MM.1S (cell line): ENCODE data around the gene H1-8.

ENCODE experiments used
- DNase-seq: peaks from one replicate; pipeline ENCODE4 v3.0.0-alpha.2; 2015
- H2AFZ ChIP-seq: fragments of 300-600 bp; sonication (generic); 2 replicates; pipeline ENCODE4 v1.6.0; 2016; ENCODE audit warnings: antibody characterized with exemption, low read length
- H3F3A ChIP-seq: fragments of 300-600 bp; sonication (generic); 2 replicates; pipeline ENCODE4 v1.6.1; 2016; ENCODE audit warnings: mild to moderate bottlenecking, antibody characterized with exemption, low read length, moderate library complexity, mixed read lengths; ENCODE audit not compliant: insufficient read depth
- H3K27ac ChIP-seq: fragments of 300-600 bp; sonication (generic); 2 replicates; pipeline ENCODE4 v1.5.1; 2016; ENCODE audit warnings: mild to moderate bottlenecking, low read length
- H3K27me3 ChIP-seq: fragments of 300-600 bp; sonication (generic); replicated peaks from 2 replicates; pipeline ENCODE4 v1.6.0; 2016; ENCODE audit warnings: low read length; ENCODE audit not compliant: insufficient read depth
- H3K36me3 ChIP-seq: fragments of 300-600 bp; sonication (generic); replicated peaks from 2 replicates; pipeline ENCODE4 v1.6.1; 2016; ENCODE audit warnings: mild to moderate bottlenecking, low read length, mixed read lengths; ENCODE audit not compliant: insufficient read depth
- H3K4me1 ChIP-seq: fragments of 300-600 bp; sonication (generic); 2 replicates; pipeline ENCODE4 v1.6.1; 2016; ENCODE audit warnings: low read length, mixed read lengths
- H3K4me2 ChIP-seq: fragments of 300-600 bp; sonication (generic); 2 replicates; pipeline ENCODE4 v1.6.0; 2016; ENCODE audit warnings: low read depth, low read length
- H3K4me3 ChIP-seq: fragments of 300-600 bp; sonication (generic); 2 replicates; pipeline ENCODE4 v1.5.1; 2016; ENCODE audit warnings: low read length, mixed read lengths
- H3K79me2 ChIP-seq: fragments of 300-600 bp; sonication (generic); 2 replicates; pipeline ENCODE4 v1.6.1; 2016; ENCODE audit warnings: mixed run types, low read length, mixed read lengths
- H3K9ac ChIP-seq: fragments of 300-600 bp; sonication (generic); 2 replicates; pipeline ENCODE4 v1.6.1; 2016; ENCODE audit warnings: low read length, mixed read lengths
- H3K9me2 ChIP-seq: fragments of 300-600 bp; sonication (generic); replicated peaks from 2 replicates; pipeline ENCODE4 v1.6.1; 2016; ENCODE audit warnings: mild to moderate bottlenecking, low read length, mixed read lengths; ENCODE audit not compliant: insufficient read depth
- H3K9me3 ChIP-seq: fragments of 300-600 bp; sonication (generic); replicated peaks from 2 replicates; pipeline ENCODE4 v1.6.1; 2016; ENCODE audit warnings: mild to moderate bottlenecking, low read length, mixed read lengths; ENCODE audit not compliant: insufficient read depth
- H4K20me1 ChIP-seq: fragments of 300-600 bp; sonication (generic); 2 replicates; pipeline ENCODE4 v1.6.1; 2016; ENCODE audit warnings: mild to moderate bottlenecking, low read length, moderate library complexity, mixed read lengths; ENCODE audit not compliant: insufficient read depth
- CTCF ChIP-seq: fragments of 300-600 bp; sonication (generic); IDR thresholded peaks from 2 replicates; pipeline ENCODE4 v1.5.1; 2016; ENCODE audit warnings: antibody characterized with exemption, low read length, mixed read lengths
- EZH2 ChIP-seq: fragments of 300-600 bp; sonication (generic); optimal IDR thresholded peaks from 2 replicates; pipeline ENCODE3; 2017; ENCODE audit warnings: low read depth, mild to moderate bottlenecking, antibody characterized with exemption, low read length, mixed read lengths
- EZH2phosphoT487 ChIP-seq: fragments of 300-600 bp; sonication (generic); IDR thresholded peaks from 2 replicates; pipeline ENCODE4 v1.6.1; 2018; ENCODE audit warnings: antibody characterized with exemption, low read length

The H1-8 gene

DNA sequence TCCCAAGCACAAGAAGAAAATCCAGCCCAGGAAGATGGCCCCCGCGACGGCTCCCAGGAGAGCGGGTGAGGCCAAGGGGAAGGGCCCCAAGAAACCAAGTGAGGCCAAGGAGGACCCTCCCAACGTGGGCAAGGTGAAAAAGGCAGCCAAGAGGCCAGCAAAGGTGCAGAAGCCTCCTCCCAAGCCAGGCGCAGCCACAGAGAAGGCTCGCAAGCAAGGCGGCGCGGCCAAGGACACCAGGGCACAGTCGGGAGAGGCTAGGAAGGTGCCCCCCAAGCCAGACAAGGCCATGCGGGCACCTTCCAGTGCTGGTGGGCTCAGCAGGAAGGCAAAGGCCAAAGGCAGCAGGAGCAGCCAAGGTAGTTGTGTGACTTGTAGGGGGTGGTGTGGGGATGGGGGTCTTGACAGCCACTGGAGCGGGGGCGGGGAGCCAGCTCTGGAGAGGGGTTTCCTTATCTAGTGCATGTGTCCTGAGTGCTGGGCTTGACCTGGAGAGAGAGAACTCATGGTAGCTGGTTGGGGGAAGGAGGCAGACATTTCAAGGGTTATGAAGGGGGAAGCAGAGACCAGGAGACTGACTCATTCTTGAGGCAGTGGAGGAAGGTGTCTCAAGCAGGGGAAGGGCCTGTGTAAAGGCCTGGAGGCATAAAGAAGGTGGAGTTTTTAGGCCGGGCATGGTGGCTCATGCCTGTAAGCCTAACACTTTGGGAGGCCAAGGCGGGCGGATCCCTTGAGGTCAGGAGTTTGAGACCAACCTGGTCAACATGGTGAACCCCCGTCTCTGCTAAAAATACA lies 6.2 kb downstream of the H1-8 start:
- Histone ChIP-seq H3K79me2 (no peaks in the 10 kb centered on the region), H3K4me1 (no peaks in the 10 kb centered on the region), H3K9me2 (no peaks in the 10 kb centered on the region), H3K27me3 (no peaks in the 10 kb centered on the region), H2AFZ (no peak overlapping the region), H3K4me2 (no peak overlapping the region), H3K9ac (no peak overlapping the region), H3K9me3 (no peaks in the 10 kb centered on the region), H3K36me3 (no peaks in the 10 kb centered on the region), H3F3A (no peaks in the 10 kb centered on the region), H4K20me1 (no peaks in the 10 kb centered on the region), H3K4me3 (no peak overlapping the region), H3K27ac (no peak overlapping the region)
- no peak for DNase-seq
- TF ChIP-seq CTCF (no peak), EZH2 (no peak), EZH2phosphoT487 (no peak)

DNA sequence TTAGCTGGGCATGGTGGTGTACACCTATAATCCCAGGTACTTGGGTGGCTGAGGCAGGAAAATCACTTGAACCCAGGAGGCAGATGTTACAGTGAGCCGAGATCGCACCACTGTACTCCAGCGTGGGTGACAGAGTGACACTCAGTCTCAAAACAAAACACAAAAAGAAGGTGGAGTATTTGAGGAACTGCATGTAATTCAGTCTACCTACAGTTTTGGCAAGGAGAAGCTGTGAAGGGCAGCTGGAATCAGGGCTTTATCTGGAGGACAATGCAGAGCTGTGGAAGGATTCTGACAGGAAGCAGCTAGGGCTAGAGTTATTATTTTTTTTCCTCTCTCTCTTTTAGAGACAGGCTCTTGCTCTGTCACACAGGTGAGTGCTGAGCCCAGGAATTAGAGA lies 6.8 kb downstream of the H1-8 start:
- Histone ChIP-seq H3K4me1 (no peaks in the 10 kb centered on the region), H3K79me2 (no peaks in the 10 kb centered on the region), H3K4me2 (no peak overlapping the region), H3K4me3 (no peak overlapping the region), H3K27me3 (no peaks in the 10 kb centered on the region), H3K9me3 (no peaks in the 10 kb centered on the region), H3K9ac (no peak overlapping the region), H3F3A (no peaks in the 10 kb centered on the region), H3K27ac (no peak overlapping the region), H2AFZ (no peak overlapping the region), H3K36me3 (no peaks in the 10 kb centered on the region), H3K9me2 (no peaks in the 10 kb centered on the region), H4K20me1 (no peaks in the 10 kb centered on the region)
- no peak for DNase-seq
- no peak for TF ChIP-seq CTCF
- TF ChIP-seq EZH2phosphoT487 = no peak
- no peak for TF ChIP-seq EZH2

- Histone ChIP-seq H4K20me1 (no peaks in the 10 kb centered on the region), H3K4me3 (no peak overlapping the region), H3K9ac (no peak overlapping the region), H3F3A (no peaks in the 10 kb centered on the region), H3K9me3 (no peaks in the 10 kb centered on the region), H3K27ac (no peak overlapping the region), H3K79me2 (no peaks in the 10 kb centered on the region), H2AFZ (no peak overlapping the region), H3K36me3 (no peaks in the 10 kb centered on the region), H3K4me2 (no peak overlapping the region), H3K9me2 (no peaks in the 10 kb centered on the region), H3K4me1 (no peaks in the 10 kb centered on the region), H3K27me3 (no peaks in the 10 kb centered on the region)
- no peak for DNase-seq
- TF ChIP-seq EZH2 = no peak
These were observed 9.5 kb downstream of the H1-8 start for GRCh38 chr3:129552287-129553050.
